Activated T-cell treated with anti-CD3 and anti-CD28 coated beads, Interleukin-2, amount 50 U/mL, for 24 hours (primary cell): ENCODE data around the gene CSPG4.
A peak's percentile ranks its signal among the peaks of the same experiment; 100 is the strongest.
"Not testable (repeated sequence)": the region's sequence is repeated elsewhere in the genome, so short reads cannot be mapped to it uniquely, and the experiment has no call there.

Source experiments
- DNase-seq: peaks from one replicate; pipeline ENCODE4 v3.0.0-alpha.2; 2020
- H3K27ac Mint-ChIP-seq: 2 replicates; pipeline ENCODE4 v1.8.0; 2020; ENCODE audit warnings: mild to moderate bottlenecking, mixed read lengths
- H3K27me3 Mint-ChIP-seq: 2 replicates; pipeline ENCODE4 v1.8.0; 2020; ENCODE audit warnings: mixed read lengths
- H3K36me3 Mint-ChIP-seq: 2 replicates; pipeline ENCODE4 v1.8.0; 2020; ENCODE audit warnings: low read depth, mixed read lengths
- H3K4me1 Mint-ChIP-seq: 2 replicates; pipeline ENCODE4 v1.8.0; 2020; ENCODE audit warnings: low read depth, mixed read lengths
- H3K4me3 Mint-ChIP-seq: 2 replicates; pipeline ENCODE4 v1.8.0; 2020; ENCODE audit warnings: mild to moderate bottlenecking, moderate library complexity, mixed read lengths
- H3K9me3 Mint-ChIP-seq: 2 replicates; pipeline ENCODE4 v1.8.0; 2020; ENCODE audit warnings: mixed read lengths

Gene CSPG4

DNA sequence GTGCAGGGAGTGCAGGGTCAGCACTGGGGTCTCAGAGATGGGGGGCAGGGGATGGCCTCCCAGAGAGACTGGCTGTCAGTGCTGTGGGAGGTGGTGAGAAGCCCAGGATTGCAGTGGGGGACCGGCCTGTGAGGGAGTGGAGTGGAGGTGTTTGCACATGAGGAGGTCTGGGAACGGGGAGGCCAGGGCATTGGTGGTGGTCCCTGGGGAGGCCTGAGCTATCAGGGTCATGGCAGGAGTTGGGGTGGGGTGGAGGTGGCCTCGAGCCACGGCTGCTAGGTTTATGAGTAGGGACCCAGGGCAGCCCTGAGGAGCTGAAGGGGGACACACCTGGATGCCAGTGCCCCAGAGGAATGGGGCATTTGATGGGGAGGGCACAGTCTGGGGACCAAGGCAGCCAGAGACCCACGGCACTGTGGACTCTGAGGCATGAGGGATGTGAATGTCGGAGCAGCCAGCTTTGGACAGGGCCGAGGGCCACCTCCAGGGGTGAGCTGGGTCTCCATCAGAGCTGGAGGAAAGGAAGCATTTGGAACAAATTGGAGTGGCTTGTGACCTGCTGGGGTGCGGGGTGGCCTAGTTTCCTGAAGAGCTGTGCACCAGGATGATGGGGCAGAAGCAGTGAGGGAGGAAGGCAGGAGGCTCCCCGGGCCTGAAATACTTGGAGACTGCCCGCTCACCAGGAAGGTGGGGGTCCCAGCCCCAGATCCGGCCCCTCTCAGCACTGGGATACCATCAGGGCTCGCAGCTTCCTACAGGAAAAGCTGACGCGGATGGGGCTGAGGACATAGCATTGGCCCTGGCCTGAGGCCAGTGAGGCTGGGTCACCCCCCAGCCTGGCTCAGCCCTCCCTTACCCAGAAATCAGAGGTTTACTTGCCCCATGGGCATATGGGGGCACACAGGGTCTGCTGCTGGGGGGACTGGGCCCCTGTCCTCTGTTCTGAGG lies 9.5 kb upstream of the CSPG4 start:
- peaks cover 25% of the 10 kb centered on the region for H3K27me3 Mint-ChIP-seq
- no peak for DNase-seq
- peaks cover 8% of the 10 kb centered on the region for H3K4me1 Mint-ChIP-seq
- H3K36me3 Mint-ChIP-seq, result no peaks in the 10 kb centered on the region
- no peak overlapping the region for H3K27ac Mint-ChIP-seq
- no peaks in the 10 kb centered on the region for H3K9me3 Mint-ChIP-seq
- H3K4me3 Mint-ChIP-seq, result no peak overlapping the region

- no peaks in the 10 kb centered on the region for H3K9me3 Mint-ChIP-seq
- H3K36me3 Mint-ChIP-seq, result no peaks in the 10 kb centered on the region
- H3K27ac Mint-ChIP-seq, result no peak overlapping the region
- no peak for DNase-seq
- H3K4me3 Mint-ChIP-seq, result no peak overlapping the region
- H3K27me3 Mint-ChIP-seq, result peaks cover 21% of the 10 kb centered on the region
- H3K4me1 Mint-ChIP-seq, result peaks cover 8% of the 10 kb centered on the region
Measured at GRCh38 chr15:75721480-75721922, 8.9 kb upstream of the CSPG4 start.

DNA sequence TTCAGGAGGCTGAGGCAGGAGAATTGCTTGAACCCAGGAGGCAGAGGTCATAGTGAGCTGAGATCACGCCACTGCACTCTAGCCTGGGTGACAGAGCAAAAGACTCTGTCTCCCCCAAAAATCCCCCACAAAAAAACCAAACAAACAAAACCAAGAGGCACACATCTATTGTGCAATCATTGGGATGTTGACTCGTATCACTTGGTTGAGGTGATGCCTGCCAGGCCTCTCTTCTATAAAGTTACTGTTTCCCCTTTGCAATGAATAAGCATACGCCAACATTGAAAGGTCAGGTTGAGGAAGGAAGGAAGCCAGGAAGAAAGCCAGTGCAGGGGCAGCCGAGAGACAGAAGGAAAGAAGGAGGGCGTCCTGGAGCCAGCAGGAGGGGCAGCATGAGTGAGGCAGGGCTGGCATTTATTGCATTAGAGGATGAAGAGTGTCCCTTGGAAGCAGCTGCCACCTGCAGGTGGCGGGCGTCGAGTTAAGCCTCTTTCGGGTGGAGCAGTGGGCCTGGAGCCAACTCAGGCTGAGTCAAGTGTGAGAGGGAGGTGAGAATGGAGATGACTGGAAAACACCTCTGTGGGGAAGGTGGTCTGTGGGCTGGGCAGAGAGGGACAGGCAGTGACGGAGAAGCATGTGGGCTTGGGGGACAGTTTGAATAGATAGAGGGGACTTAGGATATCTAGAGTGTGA lies 8.3 kb upstream of the CSPG4 start:
- Mint-ChIP-seq H3K27ac (peak overlapping the region; percentile 7), H3K4me1 (peaks cover 8% of the 10 kb centered on the region), H3K27me3 (peaks cover 21% of the 10 kb centered on the region), H3K4me3 (no peak overlapping the region), H3K9me3 (no peaks in the 10 kb centered on the region), H3K36me3 (no peaks in the 10 kb centered on the region)
- DNase-seq, result no peak

- Mint-ChIP-seq H3K4me1 (peaks cover 8% of the 10 kb centered on the region), H3K27ac (no peak overlapping the region), H3K27me3 (peaks cover 21% of the 10 kb centered on the region), H3K9me3 (no peaks in the 10 kb centered on the region), H3K4me3 (no peak overlapping the region), H3K36me3 (no peaks in the 10 kb centered on the region)
- DNase-seq, result no peak
Measured at GRCh38 chr15:75720297-75720696, 7.6 kb upstream of the CSPG4 start.

GRCh38 chr15:75718328-75718727 lies 5.7 kb upstream of the CSPG4 start:
- Mint-ChIP-seq H3K4me3 (no peak overlapping the region), H3K9me3 (no peaks in the 10 kb centered on the region), H3K36me3 (no peaks in the 10 kb centered on the region), H3K4me1 (peaks cover 8% of the 10 kb centered on the region), H3K27ac (no peak overlapping the region), H3K27me3 (peaks cover 31% of the 10 kb centered on the region)
- no peak for DNase-seq

DNA sequence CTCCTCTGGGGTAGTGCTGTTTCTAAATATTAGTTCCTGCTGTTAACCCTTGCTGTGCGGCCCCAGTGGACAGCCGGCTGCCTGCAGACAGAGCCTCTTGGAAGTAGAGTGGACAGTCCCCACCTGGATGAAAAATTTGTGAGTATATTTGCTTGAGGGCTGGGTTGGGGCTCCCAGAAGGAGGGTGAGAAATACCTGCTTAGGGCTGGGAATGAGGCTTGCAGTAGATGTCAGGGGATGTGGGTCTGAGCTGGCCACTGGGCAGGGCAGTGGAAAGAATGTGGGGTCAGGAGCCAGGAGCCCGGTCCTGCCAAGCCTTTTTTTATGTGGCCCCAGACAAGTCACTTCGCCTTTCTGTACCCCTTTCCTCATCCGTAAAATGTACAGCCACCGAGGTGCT lies 4.4 kb upstream of the CSPG4 start:
- not testable (repeated sequence) for DNase-seq, H3K9me3 Mint-ChIP-seq, H3K36me3 Mint-ChIP-seq, H3K4me1 Mint-ChIP-seq, H3K4me3 Mint-ChIP-seq, H3K27ac Mint-ChIP-seq
- peaks cover 33% of the 10 kb centered on the region for H3K27me3 Mint-ChIP-seq

DNA sequence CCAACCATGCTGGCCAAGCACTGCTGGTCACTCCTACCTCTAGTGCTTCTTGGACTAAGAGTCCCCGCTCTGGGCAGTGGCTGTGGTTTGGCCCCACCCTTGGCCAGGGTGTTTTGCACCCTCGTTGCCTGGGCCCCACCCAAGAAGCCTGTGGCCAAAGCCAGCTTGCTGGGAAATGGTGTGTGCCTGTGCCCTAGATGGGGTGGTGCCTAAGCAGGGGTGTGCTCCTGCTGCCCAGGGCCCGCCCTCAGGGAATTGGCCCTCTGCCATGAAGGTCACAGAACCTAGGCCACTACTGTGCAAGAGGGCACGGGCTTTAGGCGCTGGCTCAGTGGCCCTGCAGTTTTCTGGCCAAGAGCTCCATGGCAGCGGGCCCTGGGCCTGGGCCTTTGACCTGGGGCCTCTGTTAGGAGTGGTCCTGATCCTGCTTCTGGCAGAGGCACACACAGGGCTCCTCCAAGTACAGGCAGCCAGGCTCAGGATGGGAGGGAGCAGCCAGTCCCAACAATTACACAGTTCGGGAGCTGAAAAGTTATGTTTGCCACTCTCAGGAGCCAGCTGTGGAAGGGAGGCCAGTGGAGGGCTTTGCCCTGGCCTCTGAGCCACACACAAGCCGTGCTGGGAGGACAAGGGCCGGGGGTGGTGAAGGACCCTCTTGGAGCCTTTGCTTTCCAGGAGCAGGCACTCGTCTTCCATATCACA lies 3.8 kb upstream of the CSPG4 start:
- H3K9me3 Mint-ChIP-seq, H3K4me3 Mint-ChIP-seq, H3K36me3 Mint-ChIP-seq, H3K4me1 Mint-ChIP-seq, H3K27ac Mint-ChIP-seq, DNase-seq: not testable (repeated sequence)
- H3K27me3 Mint-ChIP-seq, result peaks cover 32% of the 10 kb centered on the region

DNA sequence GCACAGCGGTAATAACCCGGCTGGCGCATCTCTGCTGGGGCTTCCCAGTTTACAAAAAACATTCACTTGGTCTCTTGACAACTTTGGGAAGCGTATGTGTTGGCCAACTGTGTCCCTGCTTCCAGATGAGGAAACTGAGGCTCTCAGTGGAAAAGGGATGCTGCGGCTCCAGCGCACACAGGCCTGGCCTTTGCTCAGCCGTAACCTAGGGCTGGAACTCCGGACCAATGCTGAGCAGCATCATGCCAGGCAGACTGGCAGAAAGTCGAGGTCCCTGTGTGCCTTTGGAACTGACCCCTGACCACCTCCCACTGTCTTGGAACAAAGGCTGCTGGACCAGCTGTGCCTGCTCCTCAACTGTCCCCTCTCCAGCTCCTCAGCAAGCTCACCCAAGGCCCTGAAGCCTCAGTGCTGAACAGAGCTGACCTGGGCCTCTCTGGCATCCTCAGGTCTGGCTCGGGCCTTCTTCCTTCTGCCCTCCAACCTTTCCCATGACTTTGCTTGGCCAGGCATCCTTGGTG lies 2.7 kb upstream of the CSPG4 start:
- H3K36me3 Mint-ChIP-seq, H3K4me1 Mint-ChIP-seq, DNase-seq, H3K27ac Mint-ChIP-seq, H3K9me3 Mint-ChIP-seq, H3K4me3 Mint-ChIP-seq: not testable (repeated sequence)
- peaks cover 29% of the 10 kb centered on the region for H3K27me3 Mint-ChIP-seq

DNA sequence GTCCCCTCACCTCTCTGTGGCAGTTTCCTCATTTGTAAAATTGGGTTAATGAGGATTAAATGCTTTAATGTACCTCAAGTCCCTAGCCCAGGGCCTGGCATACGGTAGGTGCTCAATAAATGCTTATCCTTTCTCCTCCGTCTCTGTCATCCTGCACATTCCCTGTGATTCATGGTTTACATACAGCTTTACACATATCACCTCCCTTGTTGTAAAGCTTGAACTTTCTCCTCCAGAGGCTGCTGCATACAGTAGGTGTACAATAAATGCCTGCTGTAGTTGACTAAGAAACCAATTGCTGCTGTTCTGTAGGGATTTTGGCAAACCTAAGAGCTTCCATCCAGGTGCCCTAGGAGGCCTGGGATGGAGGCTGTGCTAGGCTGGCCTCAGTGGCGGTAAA lies 1.5 kb upstream of the CSPG4 start:
- Mint-ChIP-seq H3K36me3 (no peaks in the 10 kb centered on the region), H3K9me3 (no peaks in the 10 kb centered on the region), H3K4me3 (no peak overlapping the region), H3K27me3 (peaks cover 29% of the 10 kb centered on the region), H3K27ac (no peak overlapping the region), H3K4me1 (no peaks in the 10 kb centered on the region)
- DNase-seq, result no peak

DNA sequence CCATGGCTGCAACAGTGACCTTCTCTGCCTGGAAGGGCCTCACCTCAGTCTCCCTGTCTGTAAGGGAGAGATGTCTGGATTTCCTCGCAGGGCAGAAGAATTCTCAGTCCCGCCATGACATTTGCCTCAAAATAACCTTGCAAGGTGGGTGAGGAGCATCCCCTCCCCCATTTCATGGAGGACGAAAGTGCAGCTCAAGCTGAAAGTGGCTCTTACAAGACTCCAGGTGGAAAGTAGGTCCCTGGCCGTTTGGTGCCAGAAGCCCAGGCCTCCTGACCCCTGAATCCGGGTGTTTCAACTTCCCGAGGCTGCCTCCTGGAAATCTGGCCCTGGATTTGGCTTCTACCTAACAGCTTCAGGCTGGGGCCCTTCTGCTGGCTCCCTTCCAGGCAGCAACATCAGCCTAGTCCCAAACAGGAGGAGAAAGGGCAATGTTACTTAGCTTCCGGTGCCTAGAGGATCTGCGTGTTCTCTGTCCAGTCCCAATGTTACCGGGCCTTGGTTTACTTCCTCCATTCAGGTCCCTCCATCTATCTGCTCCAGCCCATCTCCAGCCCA lies 769 bp upstream of the CSPG4 start:
- no peak for DNase-seq
- Mint-ChIP-seq H3K4me3 (no peak overlapping the region), H3K4me1 (no peaks in the 10 kb centered on the region), H3K9me3 (no peaks in the 10 kb centered on the region), H3K36me3 (no peaks in the 10 kb centered on the region), H3K27me3 (peaks cover 23% of the 10 kb centered on the region), H3K27ac (no peak overlapping the region)

DNA sequence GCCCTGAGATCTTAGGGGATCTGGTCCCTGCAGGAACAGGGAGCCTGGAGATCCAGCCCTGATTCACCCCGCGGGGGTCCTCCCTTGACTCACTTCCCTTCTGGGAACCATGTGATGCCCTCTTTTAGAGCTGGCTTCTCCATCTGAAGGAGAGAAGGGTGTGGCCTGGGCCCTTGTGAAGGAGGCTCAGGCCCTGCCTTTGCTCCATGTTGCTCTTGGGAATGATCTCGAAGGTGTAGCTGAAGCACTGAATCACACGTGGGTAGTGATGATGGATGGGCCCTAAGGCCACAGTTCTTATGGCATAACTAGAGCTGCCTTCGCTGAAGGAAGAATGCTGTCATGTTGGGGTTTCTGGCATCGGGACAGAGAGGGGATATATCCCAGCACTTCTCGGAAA lies 1.2 kb downstream of the CSPG4 start:
- H3K4me3 Mint-ChIP-seq, DNase-seq, H3K9me3 Mint-ChIP-seq, H3K27ac Mint-ChIP-seq, H3K4me1 Mint-ChIP-seq, H3K36me3 Mint-ChIP-seq: not testable (repeated sequence)
- H3K27me3 Mint-ChIP-seq, result peaks cover 19% of the 10 kb centered on the region

GRCh38 chr15:75710874-75711273 lies 1.8 kb downstream of the CSPG4 start:
- H3K4me1 Mint-ChIP-seq, DNase-seq, H3K36me3 Mint-ChIP-seq, H3K27ac Mint-ChIP-seq, H3K4me3 Mint-ChIP-seq, H3K9me3 Mint-ChIP-seq: not testable (repeated sequence)
- peaks cover 19% of the 10 kb centered on the region for H3K27me3 Mint-ChIP-seq

- H3K27me3 Mint-ChIP-seq, result peaks cover 19% of the 10 kb centered on the region
- not testable (repeated sequence) for H3K4me1 Mint-ChIP-seq, H3K9me3 Mint-ChIP-seq, H3K4me3 Mint-ChIP-seq, DNase-seq, H3K27ac Mint-ChIP-seq, H3K36me3 Mint-ChIP-seq
Measured at GRCh38 chr15:75709458-75709857, 3.2 kb downstream of the CSPG4 start.

DNA sequence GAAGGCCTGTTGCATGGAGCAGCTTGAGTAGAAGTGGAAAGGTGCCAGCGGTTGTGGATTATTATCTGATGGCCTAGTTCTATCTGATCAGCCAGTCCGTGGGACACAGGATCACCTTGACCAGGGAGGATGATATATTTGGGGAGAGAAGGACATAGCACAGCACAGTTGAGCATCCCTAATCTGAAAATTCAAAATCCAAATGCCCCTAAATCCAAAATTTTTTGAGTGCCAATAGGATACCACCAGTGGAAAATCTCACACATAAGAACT lies 6.0 kb downstream of the CSPG4 start:
- Mint-ChIP-seq H3K36me3 (no peaks in the 10 kb centered on the region), H3K9me3 (no peaks in the 10 kb centered on the region), H3K4me3 (no peak overlapping the region)

More for the DNA sequence above, 6.0 kb downstream of the CSPG4 start:
- DNase-seq, result no peak
- H3K27me3 Mint-ChIP-seq, result peaks cover 3% of the 10 kb centered on the region
- H3K4me1 Mint-ChIP-seq, result no peaks in the 10 kb centered on the region
- no peak overlapping the region for H3K27ac Mint-ChIP-seq
